ENCODE data around the gene SNAPIN. TPM values are rescaled to one million over a fixed set of nuclear protein-coding genes. Genes with fewer than 3 reads are reported as not detected.
A peak's percentile ranks its signal among the peaks of the same experiment; 100 is the strongest.

Gene SNAPIN
- total and polyA plus RNA-seq, 4 donors = 26.3 to 38.1 (median 33.6) TPM

GRCh38 chr1:153630384-153630783 lies 28.1 kb upstream of the SNAPIN start:
- H3K27me3 ChIP-seq (ENCODE audit: control insufficient read depth in 3 of 3, insufficient read depth in 3 of 3, low read length in 2 of 3) = no peaks in the 10 kb centered on the region
- H3K4me1 ChIP-seq (ENCODE audit: control insufficient read depth in 5 of 5, insufficient read depth in 5 of 5, low read length in 5 of 5) = peaks cover 9 to 37% (median 21%) of the 10 kb centered on the region in 5 donors
- H3K9me3 ChIP-seq (ENCODE audit: control insufficient read depth in 4 of 4, insufficient read depth in 3 of 4, low read length in 3 of 4) = no peaks in the 10 kb centered on the region
- no peak overlapping the region for H3K4me3 ChIP-seq
- H3K27ac ChIP-seq (ENCODE audit: low read depth in 1 of 2, low read length in 1 of 2) = peak overlapping the region; percentile 13 to 46
- peaks cover 0 to 3% (median 0%) of the 10 kb centered on the region in 4 donors for H3K36me3 ChIP-seq (ENCODE audit: control insufficient read depth in 4 of 4, insufficient read depth in 4 of 4, low read length in 4 of 4)
- ATAC-seq (ENCODE audit: insufficient read depth, low FRiP score) (no peak), DNase-seq (no peak)
- TF ChIP-seq, protein P1, sequence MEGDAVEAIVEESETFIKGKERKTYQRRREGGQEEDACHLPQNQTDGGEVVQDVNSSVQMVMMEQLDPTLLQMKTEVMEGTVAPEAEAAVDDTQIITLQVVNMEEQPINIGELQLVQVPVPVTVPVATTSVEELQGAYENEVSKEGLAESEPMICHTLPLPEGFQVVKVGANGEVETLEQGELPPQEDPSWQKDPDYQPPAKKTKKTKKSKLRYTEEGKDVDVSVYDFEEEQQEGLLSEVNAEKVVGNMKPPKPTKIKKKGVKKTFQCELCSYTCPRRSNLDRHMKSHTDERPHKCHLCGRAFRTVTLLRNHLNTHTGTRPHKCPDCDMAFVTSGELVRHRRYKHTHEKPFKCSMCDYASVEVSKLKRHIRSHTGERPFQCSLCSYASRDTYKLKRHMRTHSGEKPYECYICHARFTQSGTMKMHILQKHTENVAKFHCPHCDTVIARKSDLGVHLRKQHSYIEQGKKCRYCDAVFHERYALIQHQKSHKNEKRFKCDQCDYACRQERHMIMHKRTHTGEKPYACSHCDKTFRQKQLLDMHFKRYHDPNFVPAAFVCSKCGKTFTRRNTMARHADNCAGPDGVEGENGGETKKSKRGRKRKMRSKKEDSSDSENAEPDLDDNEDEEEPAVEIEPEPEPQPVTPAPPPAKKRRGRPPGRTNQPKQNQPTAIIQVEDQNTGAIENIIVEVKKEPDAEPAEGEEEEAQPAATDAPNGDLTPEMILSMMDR (IDR thresholded peaks at IDR 0.05; ENCODE audit: control extremely low read depth, extremely low read depth) = no peak
- 83 to 87% methylated on average over 7 of the region's 7 CpGs for WGBS, 2 donors
- H3K9ac ChIP-seq (ENCODE audit: insufficient read depth in 1 of 2, low read length in 2 of 2) = no peak overlapping the region

DNA sequence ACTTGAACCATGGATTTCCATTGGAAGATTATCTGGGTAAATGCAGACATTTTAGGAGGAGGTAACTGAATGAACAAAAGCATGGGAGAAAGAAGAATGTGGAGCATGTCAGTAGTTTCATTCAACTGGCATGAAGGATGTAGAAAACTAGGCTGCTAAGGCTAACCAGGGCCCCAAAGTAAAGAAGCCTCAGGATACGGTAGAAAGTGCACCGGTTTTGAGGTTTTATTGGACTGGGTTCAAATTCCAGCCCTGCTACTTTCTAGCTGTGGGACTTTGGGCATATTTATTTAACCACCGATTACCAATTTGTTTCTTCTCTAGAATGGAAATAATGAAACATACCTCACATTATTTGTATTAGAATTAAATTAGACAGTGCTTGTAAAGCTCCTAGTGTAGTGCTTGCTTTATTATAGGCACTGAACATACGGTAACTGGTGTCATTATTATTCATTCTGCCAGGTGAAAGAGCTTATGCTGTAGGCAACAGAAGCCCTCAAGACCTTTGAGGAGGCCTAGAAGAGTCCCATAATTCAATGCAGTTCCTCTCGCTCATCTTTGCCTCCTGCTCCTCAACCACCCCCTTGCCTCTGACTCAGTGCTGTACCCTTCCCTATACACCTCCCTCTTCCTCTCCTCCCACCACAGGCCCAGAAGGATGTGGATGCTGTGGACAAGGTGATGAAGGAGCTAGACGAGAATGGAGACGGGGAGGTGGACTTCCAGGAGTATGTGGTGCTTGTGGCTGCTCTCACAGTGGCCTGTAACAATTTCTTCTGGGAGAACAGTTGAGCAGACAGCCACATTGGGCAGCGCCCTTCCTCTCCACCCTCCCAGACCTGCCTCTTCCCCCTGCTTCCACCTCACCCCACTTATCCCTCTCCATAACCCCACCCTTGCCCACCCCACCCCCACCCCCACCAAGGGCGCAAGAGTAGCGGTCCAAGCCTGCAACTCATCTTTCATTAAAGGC lies 27.2 kb upstream of the SNAPIN start:
- DNase-seq = no peak
- WGBS, 2 donors = 78 to 88% methylated on average over 10 of the region's 10 CpGs
- no peak overlapping the region for H3K9ac ChIP-seq (ENCODE audit: insufficient read depth in 1 of 2, low read length in 2 of 2)
- peaks cover 0 to 7% (median 4%) of the 10 kb centered on the region in 4 donors for H3K36me3 ChIP-seq (ENCODE audit: control insufficient read depth in 4 of 4, insufficient read depth in 4 of 4, low read length in 4 of 4)
- H3K4me1 ChIP-seq (ENCODE audit: control insufficient read depth in 5 of 5, insufficient read depth in 5 of 5, low read length in 5 of 5) = peaks cover 6 to 31% (median 18%) of the 10 kb centered on the region in 5 donors
- no peaks in the 10 kb centered on the region for H3K27me3 ChIP-seq (ENCODE audit: control insufficient read depth in 3 of 3, insufficient read depth in 3 of 3, low read length in 2 of 3)
- TF ChIP-seq, protein P1 (IDR thresholded peaks at IDR 0.05; ENCODE audit: control extremely low read depth, extremely low read depth) = no peak
- no peaks in the 10 kb centered on the region for H3K9me3 ChIP-seq (ENCODE audit: control insufficient read depth in 4 of 4, insufficient read depth in 3 of 4, low read length in 3 of 4)
- peak overlapping the region in 1 of 2 donors; percentile 31 for H3K27ac ChIP-seq (ENCODE audit: low read depth in 1 of 2, low read length in 1 of 2)
- no peak overlapping the region for H3K4me3 ChIP-seq
- no peak for ATAC-seq (ENCODE audit: insufficient read depth, low FRiP score)

DNA sequence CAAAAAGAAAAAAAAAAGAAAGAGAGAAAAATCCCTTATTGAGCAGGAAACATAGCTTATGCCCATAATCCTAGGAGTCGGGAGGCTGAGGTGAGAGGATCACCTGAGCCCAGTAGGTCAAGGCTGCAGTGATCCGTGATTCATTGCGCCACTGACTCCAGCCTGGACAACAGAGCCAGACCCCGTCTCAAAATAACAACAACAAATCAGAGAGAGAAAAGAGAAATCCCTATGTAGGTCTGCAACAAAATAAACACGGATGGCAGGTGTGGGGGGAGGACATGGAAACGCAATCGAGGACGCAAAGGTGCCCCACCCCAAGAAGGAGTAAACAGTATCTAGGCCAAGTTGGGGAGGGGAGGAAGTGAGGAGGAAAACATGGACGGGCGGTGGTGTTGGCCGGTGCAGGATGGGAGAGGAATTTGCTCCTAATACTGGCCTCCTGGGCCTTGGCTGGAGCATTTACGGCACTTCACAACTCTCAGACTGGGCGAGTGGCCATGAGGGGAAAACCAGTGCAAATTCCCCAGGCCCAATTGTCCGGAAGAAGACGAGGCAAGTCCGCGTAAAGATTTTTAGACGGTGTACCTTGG lies 25.2 kb upstream of the SNAPIN start:
- Histone ChIP-seq H3K27me3 (ENCODE audit: control insufficient read depth in 3 of 3, insufficient read depth in 3 of 3, low read length in 2 of 3) (no peaks in the 10 kb centered on the region), H3K4me1 (ENCODE audit: control insufficient read depth in 5 of 5, insufficient read depth in 5 of 5, low read length in 5 of 5) (peaks cover 0 to 15% (median 14%) of the 10 kb centered on the region in 5 donors), H3K27ac (ENCODE audit: low read depth in 1 of 2, low read length in 1 of 2) (peak overlapping the region; percentile 83 to 99), H3K9ac (ENCODE audit: insufficient read depth in 1 of 2, low read length in 2 of 2) (no peak overlapping the region), H3K4me3 (peak overlapping the region; percentile 15), H3K9me3 (ENCODE audit: control insufficient read depth in 4 of 4, insufficient read depth in 3 of 4, low read length in 3 of 4) (no peaks in the 10 kb centered on the region), H3K36me3 (ENCODE audit: control insufficient read depth in 4 of 4, insufficient read depth in 4 of 4, low read length in 4 of 4) (peaks cover 12 to 24% (median 17%) of the 10 kb centered on the region in 4 donors)
- 49 to 67% methylated on average over 18 of the region's 18 CpGs for WGBS, 2 donors
- TF ChIP-seq, protein P1 (IDR thresholded peaks at IDR 0.05; ENCODE audit: control extremely low read depth, extremely low read depth) = no peak
- DNase-seq (no peak), ATAC-seq (ENCODE audit: insufficient read depth, low FRiP score) (peak; percentile 27)

Data from lung (tissue), 12 donors.